Osteoblast (primary cell): ENCODE results near the gene INPP5A. TPM values are rescaled to one million over a fixed set of nuclear protein-coding genes. Genes with fewer than 3 reads are reported as not detected.

Experiments
- DNase-seq: peaks from one replicate; pipeline ENCODE4 v3.0.0; 2011; ENCODE audit warnings: low spot score, mixed read lengths; ENCODE audit not compliant: insufficient read length; ENCODE audit errors: missing footprints
- H2AFZ ChIP-seq: 2 replicates; pipeline ENCODE4 v1.6.0; 2011; ENCODE audit warnings: mild to moderate bottlenecking, low read length
- H3K27ac ChIP-seq: 2 replicates; pipeline ENCODE4 v1.5.1; 2011; ENCODE audit warnings: mild to moderate bottlenecking, low read depth, low read length, moderate library complexity
- H3K27me3 ChIP-seq: 2 replicates; pipeline ENCODE4 v1.6.0; 2012; ENCODE audit warnings: mild to moderate bottlenecking, control low read depth, inconsistent platforms, low read length, moderate library complexity; ENCODE audit not compliant: insufficient read depth
- H3K36me3 ChIP-seq: 2 replicates; pipeline ENCODE4 v1.5.1; 2011; ENCODE audit warnings: mild to moderate bottlenecking, low read length, control low read depth, moderate library complexity; ENCODE audit not compliant: insufficient read depth
- H3K4me1 ChIP-seq: 2 replicates; pipeline ENCODE4 v1.5.1; 2011; ENCODE audit warnings: mild to moderate bottlenecking, low read length, control low read depth, moderate library complexity; ENCODE audit not compliant: insufficient read depth
- H3K4me2 ChIP-seq: 2 replicates; pipeline ENCODE4 v1.6.0; 2011; ENCODE audit warnings: mild to moderate bottlenecking, low read length; ENCODE audit not compliant: insufficient read depth
- H3K4me3 ChIP-seq: fragments of 200-600 bp; sonication (generic); 3 replicates; pipeline ENCODE4 v1.5.1; 2012; ENCODE audit warnings: mild to moderate bottlenecking, low read length, inconsistent platforms; ENCODE audit not compliant: insufficient read depth
- H3K79me2 ChIP-seq: 2 replicates; pipeline ENCODE4 v1.6.0; 2012; ENCODE audit warnings: mild to moderate bottlenecking, low read length, control low read depth, inconsistent platforms; ENCODE audit not compliant: insufficient read depth
- H3K9me3 ChIP-seq: 2 replicates; pipeline ENCODE4 v1.5.1; 2011; ENCODE audit warnings: low read depth, low read length, control low read depth
- H4K20me1 ChIP-seq: 2 replicates; pipeline ENCODE4 v1.6.0; 2012; ENCODE audit warnings: mild to moderate bottlenecking, low read length, control low read depth; ENCODE audit not compliant: insufficient read depth
- total RNA-seq: library from RNA; depleted of rRNA; stranded (reverse); fragments of >200 nt; gene quantifications from 2 replicates; pipeline ENCODE4 v1.2.3, GENCODE V29; 2012
- TF ChIP-seq, protein P1 (sequence below): IDR thresholded peaks from 2 replicates; pipeline ENCODE4 v1.5.1; 2011; ENCODE audit warnings: mild to moderate bottlenecking, low read depth, low read length, moderate library complexity; ENCODE audit errors: extremely low read depth

Gene INPP5A
- total RNA-seq, 1 donor: 22.8 TPM

DNA sequence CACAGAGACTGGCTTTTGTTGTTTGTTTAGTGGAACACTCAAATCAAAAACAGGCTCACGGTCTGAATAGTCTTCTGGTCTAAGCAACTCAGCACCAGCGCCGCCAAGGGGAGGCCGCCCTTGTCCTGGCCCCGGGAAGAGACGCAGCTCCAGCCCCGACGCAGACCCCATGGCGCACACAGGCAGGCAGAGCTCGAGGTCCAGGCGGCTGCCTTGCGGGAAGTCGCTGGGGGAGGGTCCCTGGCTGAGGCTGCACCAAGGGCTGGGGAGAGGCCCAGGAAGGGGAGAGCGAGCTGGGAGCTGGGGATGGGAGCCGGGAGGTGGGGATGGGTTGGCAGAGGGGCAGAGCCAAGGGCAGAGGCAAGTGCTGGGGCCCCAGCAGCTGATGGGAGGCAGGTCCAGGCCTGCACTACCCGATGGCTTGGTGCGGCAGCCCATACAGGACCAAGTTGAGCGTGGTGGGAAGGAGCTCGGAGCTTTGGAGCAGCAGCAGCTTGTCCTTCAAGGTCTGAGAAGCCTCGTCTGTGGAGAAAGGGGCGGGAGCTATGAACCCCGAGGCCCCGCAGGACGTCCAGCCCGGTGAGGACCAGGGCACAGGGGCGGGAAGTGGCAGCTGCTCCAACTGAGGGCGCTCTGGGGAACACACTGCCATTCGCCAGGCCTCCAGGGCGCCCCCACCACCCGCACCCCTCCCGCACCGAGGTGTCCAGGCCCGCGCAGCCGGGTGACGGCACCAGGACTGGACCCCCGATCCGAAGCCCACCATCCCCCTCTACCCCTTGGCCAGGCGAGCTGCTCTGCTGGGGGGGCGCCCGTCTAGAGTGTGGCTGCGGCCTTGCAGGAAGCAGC is 271.0 kb downstream of the INPP5A start:
- no peak overlapping the region for H3K4me3 ChIP-seq
- no peaks in the 10 kb centered on the region for H3K36me3 ChIP-seq
- TF ChIP-seq, protein P1, sequence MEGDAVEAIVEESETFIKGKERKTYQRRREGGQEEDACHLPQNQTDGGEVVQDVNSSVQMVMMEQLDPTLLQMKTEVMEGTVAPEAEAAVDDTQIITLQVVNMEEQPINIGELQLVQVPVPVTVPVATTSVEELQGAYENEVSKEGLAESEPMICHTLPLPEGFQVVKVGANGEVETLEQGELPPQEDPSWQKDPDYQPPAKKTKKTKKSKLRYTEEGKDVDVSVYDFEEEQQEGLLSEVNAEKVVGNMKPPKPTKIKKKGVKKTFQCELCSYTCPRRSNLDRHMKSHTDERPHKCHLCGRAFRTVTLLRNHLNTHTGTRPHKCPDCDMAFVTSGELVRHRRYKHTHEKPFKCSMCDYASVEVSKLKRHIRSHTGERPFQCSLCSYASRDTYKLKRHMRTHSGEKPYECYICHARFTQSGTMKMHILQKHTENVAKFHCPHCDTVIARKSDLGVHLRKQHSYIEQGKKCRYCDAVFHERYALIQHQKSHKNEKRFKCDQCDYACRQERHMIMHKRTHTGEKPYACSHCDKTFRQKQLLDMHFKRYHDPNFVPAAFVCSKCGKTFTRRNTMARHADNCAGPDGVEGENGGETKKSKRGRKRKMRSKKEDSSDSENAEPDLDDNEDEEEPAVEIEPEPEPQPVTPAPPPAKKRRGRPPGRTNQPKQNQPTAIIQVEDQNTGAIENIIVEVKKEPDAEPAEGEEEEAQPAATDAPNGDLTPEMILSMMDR: no peak
- no peaks in the 10 kb centered on the region for H3K79me2 ChIP-seq
- no peak overlapping the region for H3K27ac ChIP-seq
- no peaks in the 10 kb centered on the region for H3K9me3 ChIP-seq
- H3K4me1 ChIP-seq: no peaks in the 10 kb centered on the region
- no peak overlapping the region for H2AFZ ChIP-seq
- DNase-seq: peak; percentile 79
- peaks cover 13% of the 10 kb centered on the region for H3K27me3 ChIP-seq
- H3K4me2 ChIP-seq: no peak overlapping the region
- H4K20me1 ChIP-seq: no peaks in the 10 kb centered on the region

DNA sequence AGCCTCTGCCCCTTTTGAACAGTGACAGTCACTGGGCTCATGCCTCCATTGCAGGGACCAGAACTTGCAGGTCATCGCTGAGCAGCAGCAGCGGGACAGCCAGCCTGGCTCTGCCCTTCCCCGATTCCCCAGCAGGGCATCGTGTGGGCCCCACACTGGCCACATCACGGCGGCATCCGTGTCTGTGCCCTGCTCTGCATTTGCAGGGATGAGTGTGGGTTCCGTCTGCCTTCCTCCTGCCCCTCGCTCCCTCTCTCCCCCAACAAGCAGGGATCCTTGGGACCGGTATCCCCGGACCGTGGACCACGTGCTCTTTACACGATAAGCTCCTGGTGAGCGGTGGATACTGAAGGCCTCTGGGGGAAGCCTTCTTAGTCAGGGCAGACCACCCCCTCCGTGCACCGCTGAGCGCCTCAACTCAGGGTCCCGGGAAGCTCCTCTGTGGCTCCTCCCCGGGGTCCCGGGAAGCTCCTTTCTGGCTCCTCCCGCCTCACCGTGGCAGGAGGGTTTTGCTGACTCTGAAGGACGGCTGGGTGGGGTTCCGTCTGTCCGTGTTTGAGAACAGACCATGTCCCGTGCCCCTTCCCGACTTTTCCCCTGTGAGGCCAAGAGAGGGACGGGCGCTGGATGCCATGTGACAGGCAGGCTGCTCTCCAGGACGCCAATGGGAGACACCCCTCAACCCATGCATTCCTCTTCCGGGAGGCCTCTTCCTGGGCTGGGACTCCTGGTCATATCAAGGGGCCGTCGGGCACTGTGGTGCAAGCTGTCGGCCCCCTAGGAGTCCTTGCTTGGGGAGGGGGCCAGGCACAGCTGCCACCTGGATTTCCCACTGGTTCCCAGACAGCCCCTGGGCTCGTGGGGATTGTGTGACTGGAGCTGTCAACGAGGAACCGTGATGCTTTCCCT is 271.9 kb downstream of the INPP5A start:
- peak; percentile 83 for DNase-seq
- no peak overlapping the region for H3K4me3 ChIP-seq
- no peak overlapping the region for H3K4me2 ChIP-seq
- H3K27me3 ChIP-seq: peaks cover 13% of the 10 kb centered on the region
- H2AFZ ChIP-seq: no peak overlapping the region
- H4K20me1 ChIP-seq: no peaks in the 10 kb centered on the region
- no peaks in the 10 kb centered on the region for H3K9me3 ChIP-seq
- no peaks in the 10 kb centered on the region for H3K36me3 ChIP-seq
- no peak overlapping the region for H3K27ac ChIP-seq
- TF ChIP-seq, protein P1: no peak
- H3K79me2 ChIP-seq: no peaks in the 10 kb centered on the region
- no peaks in the 10 kb centered on the region for H3K4me1 ChIP-seq

DNA sequence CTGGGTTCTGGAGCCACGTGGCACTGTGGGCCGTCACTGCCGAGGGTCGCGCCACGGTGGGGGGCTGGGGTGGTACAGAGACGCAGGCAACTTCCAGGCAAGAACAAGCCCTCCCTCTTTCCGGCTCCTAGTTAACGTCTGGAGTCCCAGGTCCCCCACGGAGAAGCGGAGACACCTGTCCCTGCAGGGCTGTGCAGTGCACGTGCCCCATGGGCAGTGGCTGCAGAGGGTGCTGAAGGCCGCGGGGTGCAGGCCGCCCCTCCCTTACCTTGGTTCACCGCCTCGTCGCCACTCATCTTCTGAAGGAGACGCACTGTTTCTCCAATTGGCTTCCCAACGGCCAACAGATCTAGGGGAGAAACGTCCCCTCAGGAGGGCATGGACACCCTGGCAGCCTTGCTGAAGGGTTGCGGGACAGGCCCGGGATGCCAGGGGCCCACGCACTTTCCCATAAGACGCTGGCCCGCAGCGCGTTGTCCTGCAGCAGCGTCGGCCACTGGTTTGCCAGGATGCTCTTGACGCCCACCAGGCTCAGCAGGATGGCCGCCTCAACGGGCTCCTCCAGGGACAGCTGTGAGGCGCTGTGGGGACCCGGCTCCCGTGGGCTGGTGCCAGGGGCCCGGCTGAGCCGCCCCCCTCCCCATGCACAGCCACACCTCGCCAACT is 272.7 kb downstream of the INPP5A start:
- Histone ChIP-seq H3K27me3 (peaks cover 12% of the 10 kb centered on the region), H3K79me2 (no peaks in the 10 kb centered on the region), H3K27ac (no peak overlapping the region), H4K20me1 (no peaks in the 10 kb centered on the region), H3K4me2 (no peak overlapping the region), H3K36me3 (no peaks in the 10 kb centered on the region), H3K4me1 (no peaks in the 10 kb centered on the region), H2AFZ (no peak overlapping the region), H3K9me3 (no peaks in the 10 kb centered on the region), H3K4me3 (no peak overlapping the region)
- TF ChIP-seq, protein P1: no peak
- no peak for DNase-seq
